HS-5 (cell line): Measurements from ENCODE around the gene FTSJ1.

Source experiments
- DNase-seq: peaks from one replicate; pipeline ENCODE4 v3.0.0-alpha.2; 2012; ENCODE audit warnings: low read depth

Gene FTSJ1

DNA sequence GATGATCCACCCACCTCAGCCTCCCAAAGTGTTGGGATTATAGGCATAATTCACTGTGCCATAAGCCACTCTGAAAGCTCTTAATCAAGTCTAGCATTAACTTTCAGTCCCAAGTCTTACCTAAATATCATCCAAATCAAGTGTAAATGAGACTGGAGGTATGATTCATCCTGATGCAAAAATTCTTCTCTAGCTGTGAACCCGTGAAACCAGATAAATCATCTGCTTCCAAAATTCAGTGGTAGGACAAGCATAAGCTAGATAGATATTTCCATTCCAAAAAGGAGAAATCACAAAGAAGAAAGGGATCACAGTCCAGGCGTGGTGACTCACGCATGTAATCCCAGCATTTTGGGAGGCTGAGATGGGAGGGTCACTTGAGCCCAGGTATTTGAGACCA is 54.7 kb downstream of the FTSJ1 start:
- no peak for DNase-seq

DNA sequence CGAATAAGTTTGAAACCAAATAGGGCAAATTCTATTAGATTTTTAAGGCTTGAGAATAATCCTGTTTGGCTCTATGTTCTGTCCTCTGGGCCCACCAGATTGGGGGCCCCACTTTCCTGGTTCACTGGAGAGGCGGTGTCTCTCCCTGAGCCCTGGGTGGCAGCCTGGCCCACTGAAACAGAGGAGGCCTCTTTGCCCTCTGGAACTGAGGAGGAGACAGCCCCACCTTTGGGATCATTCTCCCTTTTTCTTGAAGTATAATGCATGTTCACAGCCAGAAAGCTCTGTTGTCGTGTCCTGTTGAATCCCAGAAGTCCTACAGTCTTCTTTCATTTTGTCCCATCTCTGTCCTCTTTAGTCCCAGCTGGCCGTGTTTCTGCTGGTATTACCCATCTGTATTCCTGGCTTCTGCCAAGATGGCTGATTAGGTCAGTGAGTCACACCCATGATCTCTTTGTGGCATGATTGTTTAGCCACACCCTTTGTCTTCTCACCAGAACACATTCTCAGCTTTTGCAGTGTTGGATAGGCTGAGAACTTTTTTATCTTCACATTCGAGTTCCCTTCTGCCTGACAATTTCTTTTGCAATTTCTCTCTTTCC is 55.5 kb downstream of the FTSJ1 start:
- peak; percentile 52 for DNase-seq

DNA sequence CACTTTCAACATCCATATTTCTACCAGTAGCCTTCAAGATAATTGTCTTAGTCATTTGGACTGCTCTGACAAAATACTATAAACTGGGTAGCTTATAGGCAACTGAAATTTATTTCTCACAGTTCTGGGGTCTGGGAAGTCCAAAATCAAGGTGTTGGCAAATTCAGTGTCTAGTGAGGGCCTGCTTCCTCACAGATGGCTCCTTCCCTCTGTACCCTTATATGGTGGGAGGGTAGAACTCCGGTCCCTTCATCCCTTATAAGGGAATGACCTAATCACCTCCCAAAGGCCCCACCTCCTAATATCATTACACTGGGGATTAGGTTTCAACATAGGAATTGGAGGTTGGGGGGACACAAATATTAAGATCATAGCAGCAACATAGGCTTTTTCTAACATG is 56.2 kb downstream of the FTSJ1 start:
- no peak for DNase-seq

DNA sequence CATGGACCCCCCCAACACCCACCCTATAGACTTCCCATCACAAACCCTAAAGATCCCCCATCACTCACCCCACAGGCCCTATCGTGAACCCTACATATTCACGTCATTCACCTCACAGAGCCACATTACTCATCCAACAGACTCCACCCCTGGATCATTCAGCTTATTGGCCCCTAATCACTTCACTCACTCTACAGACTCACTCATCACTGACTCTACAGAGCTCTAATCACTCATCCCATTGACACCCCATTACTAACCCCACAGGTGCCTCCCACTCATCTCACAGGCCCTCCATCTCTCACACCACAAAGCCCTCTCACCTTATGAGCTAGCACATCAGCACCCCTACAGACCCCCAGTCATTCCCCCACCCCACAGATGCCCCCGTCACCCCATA is 57.2 kb downstream of the FTSJ1 start:
- DNase-seq, result no peak
